ENCODE results near the gene ADARB2. TPM values are rescaled to one million over a fixed set of nuclear protein-coding genes. Genes with fewer than 3 reads are reported as not detected.

The ADARB2 gene
- 1 to 10 TPM; 2.0 to 9.9 (median 5.1) TPM for total RNA-seq

DNA sequence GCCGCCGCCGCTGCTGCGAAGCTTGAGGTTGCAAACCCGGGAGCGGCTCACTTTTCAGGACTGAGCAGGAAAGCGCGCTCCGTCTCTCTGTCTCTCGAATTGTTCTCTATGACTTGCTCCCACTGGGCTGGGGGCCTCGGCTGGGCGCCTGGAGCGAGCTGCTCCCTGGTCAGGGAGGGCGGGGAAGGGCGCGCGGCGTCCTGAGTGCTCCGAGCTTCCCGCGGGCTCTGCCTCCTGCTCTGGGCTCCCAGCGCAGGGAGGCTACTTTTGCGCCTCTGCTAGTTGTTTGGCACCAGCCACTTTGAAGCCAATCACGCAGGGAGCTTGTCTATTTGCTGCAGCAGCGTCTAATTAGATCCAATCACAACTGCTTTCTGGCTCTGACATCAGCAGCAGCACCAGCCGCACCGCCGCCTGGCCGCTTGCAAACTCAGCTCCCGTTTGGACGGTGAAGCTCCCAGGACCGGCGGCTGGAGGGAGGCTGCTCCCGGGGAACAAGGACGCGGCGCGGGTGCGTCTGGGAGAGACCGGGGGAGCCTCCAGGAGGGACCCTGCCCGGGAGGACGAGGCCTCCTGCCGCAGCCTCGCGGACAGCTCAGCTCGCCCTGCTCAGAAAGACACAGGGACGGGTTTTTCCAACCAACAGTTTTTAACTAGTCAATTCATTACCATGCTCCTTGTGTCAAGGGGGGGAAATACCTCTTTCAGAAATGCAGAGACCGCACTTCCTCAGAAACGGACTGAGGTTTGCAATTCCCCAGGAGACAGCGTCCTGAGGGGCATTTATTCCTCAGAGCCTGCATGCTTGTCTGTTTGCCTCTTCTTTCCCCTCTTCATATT is at the start of gene ADARB2:
ADARB2 (minus strand) TSS at position 304 of the 840 bp plus-strand sequence.
- no peak for DNase-seq
- no peak within 1 kb of the TSS for H3K27ac ChIP-seq
- peak within 1 kb of the TSS in 3 of 4 donors; percentile 16 to 35 (median 19) for H3K4me3 ChIP-seq
- H3K9me3 ChIP-seq, result no peaks in the 10 kb centered on the region
- H3K27me3 ChIP-seq, result peaks cover 0 to 8% of the 10 kb centered on the region in 2 donors
- TF ChIP-seq, protein P1, sequence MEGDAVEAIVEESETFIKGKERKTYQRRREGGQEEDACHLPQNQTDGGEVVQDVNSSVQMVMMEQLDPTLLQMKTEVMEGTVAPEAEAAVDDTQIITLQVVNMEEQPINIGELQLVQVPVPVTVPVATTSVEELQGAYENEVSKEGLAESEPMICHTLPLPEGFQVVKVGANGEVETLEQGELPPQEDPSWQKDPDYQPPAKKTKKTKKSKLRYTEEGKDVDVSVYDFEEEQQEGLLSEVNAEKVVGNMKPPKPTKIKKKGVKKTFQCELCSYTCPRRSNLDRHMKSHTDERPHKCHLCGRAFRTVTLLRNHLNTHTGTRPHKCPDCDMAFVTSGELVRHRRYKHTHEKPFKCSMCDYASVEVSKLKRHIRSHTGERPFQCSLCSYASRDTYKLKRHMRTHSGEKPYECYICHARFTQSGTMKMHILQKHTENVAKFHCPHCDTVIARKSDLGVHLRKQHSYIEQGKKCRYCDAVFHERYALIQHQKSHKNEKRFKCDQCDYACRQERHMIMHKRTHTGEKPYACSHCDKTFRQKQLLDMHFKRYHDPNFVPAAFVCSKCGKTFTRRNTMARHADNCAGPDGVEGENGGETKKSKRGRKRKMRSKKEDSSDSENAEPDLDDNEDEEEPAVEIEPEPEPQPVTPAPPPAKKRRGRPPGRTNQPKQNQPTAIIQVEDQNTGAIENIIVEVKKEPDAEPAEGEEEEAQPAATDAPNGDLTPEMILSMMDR (IDR thresholded peaks at IDR 0.05), result no peak
- TF ChIP-seq POLR2A (IDR thresholded peaks at IDR 0.05), result no peak
- peaks cover 0 to 15% (median 6%) of the 10 kb centered on the region in 4 donors for H3K4me1 ChIP-seq
- H3K36me3 ChIP-seq, result no peaks in the 10 kb centered on the region

DNA sequence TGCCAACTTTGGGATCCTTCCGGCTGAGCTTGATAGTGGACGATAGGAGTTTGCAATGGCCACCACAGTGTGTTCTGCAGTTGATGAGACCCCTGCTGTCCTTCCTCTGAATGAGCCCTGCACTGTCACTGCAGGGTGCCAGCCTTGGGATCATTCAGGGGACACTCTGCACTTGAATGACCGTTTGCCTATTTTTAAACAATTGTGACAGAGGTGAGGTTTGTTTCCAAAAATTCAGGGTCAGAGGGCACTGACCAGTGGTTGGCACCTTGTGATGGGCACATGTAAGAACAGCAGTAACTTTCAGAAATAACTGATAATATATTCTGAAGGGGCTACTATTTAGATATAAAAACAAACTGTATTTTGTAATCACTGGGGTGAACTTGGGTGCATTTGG is 48.5 kb upstream of the ADARB2 start:
- no peaks in the 10 kb centered on the region for H3K9me3 ChIP-seq
- TF ChIP-seq, protein P1 (IDR thresholded peaks at IDR 0.05), result no peak
- TF ChIP-seq POLR2A (IDR thresholded peaks at IDR 0.05), result no peak
- H3K4me3 ChIP-seq, result no peak overlapping the region
- no peaks in the 10 kb centered on the region for H3K4me1 ChIP-seq
- DNase-seq, result no peak
- H3K27ac ChIP-seq, result no peak overlapping the region
- no peaks in the 10 kb centered on the region for H3K27me3 ChIP-seq
- H3K36me3 ChIP-seq, result no peaks in the 10 kb centered on the region

DNA sequence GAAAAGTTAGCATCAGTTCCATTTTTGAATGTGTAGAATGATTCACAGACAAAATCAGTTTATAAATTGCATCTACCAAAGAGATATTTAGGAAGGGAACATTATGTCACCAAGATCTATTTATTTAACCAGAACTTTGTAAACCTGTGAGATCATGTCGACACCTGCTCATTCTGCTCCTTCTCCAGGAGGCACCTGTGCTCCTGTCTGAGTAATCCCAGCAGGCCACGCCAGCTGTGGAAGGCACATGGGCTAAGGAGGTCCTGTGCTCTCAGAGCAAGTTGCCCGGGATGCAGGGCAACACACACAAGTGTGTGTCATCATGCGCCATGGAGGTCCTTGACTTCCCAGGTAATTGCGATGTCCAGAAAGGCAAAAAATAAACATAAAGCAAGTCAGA is 45.5 kb upstream of the ADARB2 start:
- TF ChIP-seq, protein P1 (IDR thresholded peaks at IDR 0.05), result no peak
- TF ChIP-seq POLR2A (IDR thresholded peaks at IDR 0.05), result no peak
- Histone ChIP-seq H3K27ac (no peak overlapping the region), H3K4me1 (no peaks in the 10 kb centered on the region), H3K36me3 (no peaks in the 10 kb centered on the region), H3K9me3 (no peaks in the 10 kb centered on the region), H3K27me3 (no peaks in the 10 kb centered on the region), H3K4me3 (no peak overlapping the region)
- DNase-seq, result no peak

DNA sequence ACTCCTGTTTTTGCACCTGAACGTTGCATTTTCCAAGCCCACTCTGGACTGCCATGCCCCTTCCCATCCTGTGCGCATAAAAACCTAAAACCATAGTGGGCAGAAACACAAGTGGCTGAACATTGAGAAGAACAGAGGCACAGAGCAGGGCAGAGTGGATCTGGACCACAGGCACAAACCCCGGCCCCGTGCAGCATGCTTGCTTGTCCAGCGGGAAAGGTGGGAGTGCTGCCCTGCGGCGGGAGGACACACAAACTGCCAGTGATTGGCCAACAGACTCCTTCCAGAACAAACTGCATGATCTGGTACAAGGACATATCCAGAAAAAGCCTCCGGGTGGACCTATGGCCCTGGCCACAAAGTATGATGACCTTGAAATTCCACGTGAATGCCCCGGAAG is 42.5 kb upstream of the ADARB2 start:
- Histone ChIP-seq H3K4me3 (no peak overlapping the region), H3K27ac (no peak overlapping the region), H3K9me3 (no peaks in the 10 kb centered on the region), H3K4me1 (no peaks in the 10 kb centered on the region), H3K36me3 (no peaks in the 10 kb centered on the region), H3K27me3 (no peaks in the 10 kb centered on the region)
- DNase-seq, result no peak
- TF ChIP-seq POLR2A (IDR thresholded peaks at IDR 0.05), result no peak
- TF ChIP-seq, protein P1 (IDR thresholded peaks at IDR 0.05), result no peak

DNA sequence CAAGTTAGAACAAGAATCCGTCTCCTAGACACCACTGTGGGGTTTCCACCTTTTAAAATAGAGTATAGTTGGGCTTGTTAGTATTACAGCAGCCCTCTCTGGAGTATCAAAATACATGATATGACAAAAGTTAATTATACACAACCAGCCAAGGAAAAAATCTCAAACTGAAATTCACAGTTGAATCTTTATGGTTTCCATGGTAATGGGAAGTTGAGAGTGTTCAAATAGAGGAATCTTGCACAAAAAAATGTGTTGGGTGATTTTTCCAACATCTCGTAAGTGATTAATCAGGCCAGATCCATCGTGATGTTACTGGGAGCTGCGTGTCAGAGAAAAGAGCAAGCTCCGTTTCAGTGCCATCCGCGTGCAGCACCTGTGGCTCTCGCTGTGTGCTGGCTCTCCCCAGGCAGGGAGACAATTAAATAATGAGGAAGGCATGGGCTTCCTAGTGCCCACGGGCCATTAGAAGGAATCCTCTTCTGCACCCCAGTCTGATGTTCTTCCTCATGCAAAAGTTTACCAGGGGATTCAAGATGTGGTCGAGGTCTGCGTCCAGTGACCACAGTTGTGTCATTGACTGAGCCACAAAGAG is 41.1 kb upstream of the ADARB2 start:
- no peaks in the 10 kb centered on the region for H3K27me3 ChIP-seq
- TF ChIP-seq POLR2A (IDR thresholded peaks at IDR 0.05), result no peak
- TF ChIP-seq, protein P1 (IDR thresholded peaks at IDR 0.05), result no peak
- no peaks in the 10 kb centered on the region for H3K36me3 ChIP-seq
- H3K27ac ChIP-seq, result no peak overlapping the region
- H3K9me3 ChIP-seq, result no peaks in the 10 kb centered on the region
- H3K4me3 ChIP-seq, result no peak overlapping the region
- no peak for DNase-seq
- H3K4me1 ChIP-seq, result no peaks in the 10 kb centered on the region

All from Peyer's patch (tissue), 4 donors.